Esophagus muscularis mucosa (tissue), 3 donors: ENCODE results near the gene CFAP52.

Experiments used
- POLR2AphosphoS5 ChIP-seq, 2 donors: sonication (generic); formaldehyde crosslinking; IDR thresholded peaks; one replicate each; pipeline ENCODE4 v1.6.1; 2017; ENCODE audit warnings: antibody characterized with exemption in 2 of 2
- TF ChIP-seq, protein P1 (sequence below), 3 experiments: fragments of 200-600 bp in 2 of 3; fragments of 450-650 bp in 1 of 3; sonication (generic) in 2 of 3; IDR thresholded peaks; one replicate each; pipeline ENCODE4 v1.5.1; 2017 to 2019; ENCODE audit warnings: antibody characterized with exemption in 3 of 3, mild to moderate bottlenecking in 2 of 3, moderate library complexity in 1 of 3

DNA sequence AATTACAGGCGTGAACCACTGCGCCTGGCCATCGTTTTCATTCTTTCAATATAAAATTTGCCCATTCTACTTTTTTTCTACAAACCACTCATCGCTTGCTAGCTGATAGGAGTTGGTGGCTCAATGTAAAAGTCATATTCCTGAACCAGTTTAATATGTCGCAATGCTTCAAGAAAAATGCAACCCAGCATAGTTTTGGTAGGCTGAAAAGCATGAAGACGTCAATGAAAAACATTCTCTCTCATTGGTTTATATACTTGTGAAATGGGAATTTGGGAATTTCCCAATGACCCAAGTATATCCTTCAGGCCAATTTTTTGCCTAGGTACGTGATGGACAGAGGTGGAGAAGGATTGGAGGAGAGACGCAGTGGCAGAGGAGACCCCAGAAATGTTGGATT, 95.8 kb downstream of the CFAP52 start:
- no peak for TF ChIP-seq POLR2AphosphoS5 (IDR thresholded peaks at IDR 0.05)
- TF ChIP-seq, protein P1, sequence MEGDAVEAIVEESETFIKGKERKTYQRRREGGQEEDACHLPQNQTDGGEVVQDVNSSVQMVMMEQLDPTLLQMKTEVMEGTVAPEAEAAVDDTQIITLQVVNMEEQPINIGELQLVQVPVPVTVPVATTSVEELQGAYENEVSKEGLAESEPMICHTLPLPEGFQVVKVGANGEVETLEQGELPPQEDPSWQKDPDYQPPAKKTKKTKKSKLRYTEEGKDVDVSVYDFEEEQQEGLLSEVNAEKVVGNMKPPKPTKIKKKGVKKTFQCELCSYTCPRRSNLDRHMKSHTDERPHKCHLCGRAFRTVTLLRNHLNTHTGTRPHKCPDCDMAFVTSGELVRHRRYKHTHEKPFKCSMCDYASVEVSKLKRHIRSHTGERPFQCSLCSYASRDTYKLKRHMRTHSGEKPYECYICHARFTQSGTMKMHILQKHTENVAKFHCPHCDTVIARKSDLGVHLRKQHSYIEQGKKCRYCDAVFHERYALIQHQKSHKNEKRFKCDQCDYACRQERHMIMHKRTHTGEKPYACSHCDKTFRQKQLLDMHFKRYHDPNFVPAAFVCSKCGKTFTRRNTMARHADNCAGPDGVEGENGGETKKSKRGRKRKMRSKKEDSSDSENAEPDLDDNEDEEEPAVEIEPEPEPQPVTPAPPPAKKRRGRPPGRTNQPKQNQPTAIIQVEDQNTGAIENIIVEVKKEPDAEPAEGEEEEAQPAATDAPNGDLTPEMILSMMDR (IDR thresholded peaks at IDR 0.05) = no peak
